Femur (tissue), 1 donor: ENCODE results near the gene SORCS2.

Experiments used
- DNase-seq: peaks from one replicate; pipeline ENCODE4 v3.0.0-alpha.2; 2017

SORCS2 gene

GRCh38 chr4:7422151-7422897 is 230.0 kb downstream of the SORCS2 start:
- peak; percentile 8 for DNase-seq

DNA sequence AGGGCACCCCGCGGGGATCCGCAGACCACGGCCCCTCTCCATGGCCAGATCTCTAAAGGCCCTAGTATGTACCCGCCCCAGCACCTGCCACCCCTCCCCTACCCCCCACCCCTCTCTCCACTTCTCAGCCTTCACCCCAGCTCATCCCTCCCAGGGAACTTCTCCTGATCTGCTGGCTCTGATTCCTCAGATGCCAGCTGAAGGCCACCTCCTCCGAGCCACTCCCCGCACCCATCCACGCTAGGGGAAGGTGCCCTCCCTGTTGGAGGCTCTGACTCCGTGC is 230.5 kb downstream of the SORCS2 start:
- peak; percentile 7 for DNase-seq

DNA sequence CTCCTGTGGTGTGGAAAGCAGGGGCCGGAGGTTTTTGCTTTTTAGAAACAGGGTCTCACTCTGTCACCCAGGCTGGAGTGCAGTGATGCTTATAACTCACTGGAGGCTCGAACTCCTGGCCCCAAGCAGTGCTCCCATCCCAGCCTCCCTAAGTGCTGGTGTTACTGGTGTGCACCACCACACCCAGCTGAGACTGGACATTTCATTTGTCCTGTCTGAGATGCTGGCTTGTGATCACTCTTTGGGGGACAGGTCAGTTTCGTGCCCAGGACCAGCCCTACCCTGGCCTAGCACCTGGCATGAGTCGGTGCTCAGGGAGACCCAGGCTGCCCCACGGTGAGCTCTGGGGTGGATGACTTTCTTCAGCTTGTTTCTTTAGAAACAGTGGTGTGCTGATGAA is 231.1 kb downstream of the SORCS2 start:
- DNase-seq, result no peak

GRCh38 chr4:7423801-7424552 is 231.6 kb downstream of the SORCS2 start:
- DNase-seq, result peak; percentile 68

DNA sequence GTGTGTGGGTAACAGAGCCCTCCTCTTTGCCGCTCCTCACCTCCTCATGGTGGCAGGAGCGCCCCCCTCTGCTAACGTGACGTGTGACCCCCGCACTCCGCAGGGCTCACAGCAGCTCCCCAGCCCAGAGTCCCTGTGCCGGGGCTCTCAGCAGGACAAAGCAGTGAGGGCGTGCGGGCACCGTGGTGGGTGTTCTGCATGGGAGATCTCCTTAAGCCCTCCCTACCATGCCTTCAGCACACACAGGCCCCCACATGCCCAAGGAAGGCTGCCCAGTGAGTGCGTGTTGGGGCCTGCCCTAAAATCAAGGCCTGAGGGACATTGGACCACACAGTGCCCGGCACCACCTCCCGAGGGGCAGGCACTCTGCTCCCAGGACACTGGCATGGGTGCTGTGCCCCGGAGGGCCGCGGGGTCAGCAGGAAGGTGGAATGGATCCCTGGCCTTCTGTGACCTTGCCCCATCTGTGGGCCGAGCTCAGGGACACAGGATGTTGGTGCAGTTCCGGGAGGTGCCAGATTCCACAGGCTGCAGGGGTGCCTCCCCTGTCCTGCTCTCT is 232.3 kb downstream of the SORCS2 start:
- no peak for DNase-seq

GRCh38 chr4:7425124-7425523 is 232.8 kb downstream of the SORCS2 start:
- DNase-seq, result peak; percentile 15

DNA sequence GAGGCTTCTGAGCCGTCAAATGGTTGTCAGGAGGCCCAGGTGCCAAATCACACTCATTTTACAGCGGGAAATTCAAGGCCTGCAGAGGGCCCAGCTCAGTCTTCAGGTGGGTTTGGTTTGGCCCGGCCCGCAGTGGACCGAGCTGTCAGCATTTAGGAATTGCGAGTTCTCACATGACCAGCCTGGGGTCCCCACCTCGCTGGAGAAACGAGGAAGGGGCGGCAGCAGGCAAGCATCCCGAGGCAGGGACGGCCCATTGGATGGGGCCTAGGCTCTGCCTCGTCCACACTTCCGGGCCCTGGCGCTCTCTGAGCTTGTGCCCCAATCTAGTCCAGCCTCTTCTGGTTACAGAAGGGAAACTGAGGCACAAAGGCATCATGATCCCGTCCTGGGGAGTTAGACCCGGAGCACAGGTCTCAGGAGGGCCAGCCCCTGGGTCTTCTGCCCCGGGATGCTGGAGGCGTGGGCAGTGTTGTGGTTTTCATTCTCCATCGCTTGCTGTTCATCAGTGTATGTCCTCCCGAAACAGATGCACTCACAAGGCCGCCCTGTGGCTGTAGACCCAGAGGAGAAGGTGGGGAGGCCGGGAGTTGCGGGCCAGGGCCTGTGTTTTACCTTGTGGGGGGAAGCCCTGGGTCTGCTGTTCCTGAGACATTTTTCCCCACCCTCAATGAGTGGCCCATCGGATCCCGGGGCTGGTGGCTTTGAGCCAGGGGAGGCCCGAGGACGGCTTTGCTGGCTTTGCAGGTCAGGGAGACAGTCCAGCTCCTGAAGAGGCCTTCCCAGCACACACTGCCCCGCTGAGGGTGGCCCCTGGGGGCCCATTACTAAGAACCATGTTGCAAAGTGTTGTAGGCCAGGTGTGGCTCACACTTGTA is 233.5 kb downstream of the SORCS2 start:
- peak; percentile 16 for DNase-seq

DNA sequence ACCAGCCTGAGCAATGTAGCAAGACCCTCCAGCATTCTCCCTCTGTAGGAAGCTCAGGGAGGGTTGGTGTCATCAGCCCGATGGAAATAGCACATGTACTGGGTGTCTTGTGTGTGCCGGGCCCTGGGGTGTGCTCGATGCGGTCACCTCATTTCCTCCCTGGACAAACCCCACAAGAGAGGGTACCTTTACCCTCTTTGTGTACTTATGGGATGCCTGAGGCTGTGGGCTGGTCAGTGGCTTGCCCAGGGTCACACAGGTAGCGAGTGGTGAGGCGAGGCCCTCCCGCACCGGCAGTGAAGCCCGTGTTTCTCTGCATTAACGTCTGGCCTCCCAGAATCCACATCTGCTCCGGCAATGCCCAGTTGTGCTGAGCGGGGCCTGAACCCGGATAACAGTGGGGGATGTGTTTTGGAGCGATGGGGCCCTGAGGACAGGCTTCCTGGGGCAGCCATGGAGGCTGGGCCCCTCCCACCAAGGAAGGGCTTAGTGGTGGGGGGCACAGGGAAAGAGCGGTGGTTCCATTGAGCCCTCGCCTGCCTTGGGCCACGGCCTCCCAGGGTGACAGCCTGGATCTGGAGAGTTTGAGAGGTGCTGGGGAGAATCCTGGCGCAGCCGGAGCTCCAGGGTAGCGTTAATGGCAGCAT is 234.3 kb downstream of the SORCS2 start:
- DNase-seq, result peak; percentile 4

DNA sequence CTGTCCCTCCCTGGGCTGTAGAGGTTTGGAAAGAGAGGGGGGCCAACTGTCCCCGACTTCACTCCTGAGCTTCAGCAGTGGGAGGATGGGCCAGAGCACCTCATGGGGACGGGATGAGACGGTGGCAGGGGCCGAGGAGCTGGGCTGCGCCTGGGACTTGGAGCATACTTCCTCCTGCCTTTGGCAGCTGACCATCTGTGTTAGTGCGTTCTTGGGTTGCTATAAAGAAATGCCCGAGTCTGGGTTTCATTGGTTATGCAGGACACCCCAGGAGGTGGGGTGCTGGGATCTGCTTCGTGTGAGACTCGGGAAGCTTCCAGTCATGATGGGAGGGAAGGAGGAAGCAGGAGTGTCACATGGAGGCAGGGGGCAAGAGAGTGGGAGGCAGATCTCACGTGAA is 235.0 kb downstream of the SORCS2 start:
- DNase-seq, result peak; percentile 32

DNA sequence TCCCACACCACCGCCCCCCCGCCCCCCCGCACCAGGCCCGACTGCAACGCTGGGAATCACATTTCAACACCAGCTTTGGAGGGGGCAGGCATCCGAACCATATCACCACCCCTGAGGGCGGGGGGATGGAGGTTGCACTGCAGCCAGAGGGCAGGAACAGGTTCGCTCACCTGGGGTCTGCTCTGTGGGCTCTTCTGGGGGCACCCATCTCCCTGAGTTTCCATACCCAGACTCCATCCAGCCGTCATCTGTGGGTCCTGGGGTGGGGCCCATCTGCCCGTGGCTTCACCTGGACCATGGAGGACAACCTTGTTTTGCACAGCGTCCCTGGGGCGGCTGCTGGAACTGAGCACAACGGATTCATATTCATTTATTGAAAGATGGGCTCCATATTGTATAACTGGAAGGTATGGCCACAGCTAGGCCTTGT is 235.5 kb downstream of the SORCS2 start:
- no peak for DNase-seq

- peak; percentile 18 for DNase-seq
Measured at GRCh38 chr4:7428261-7429068, 236.1 kb downstream of the SORCS2 start.

GRCh38 chr4:7429069-7429416 is 236.7 kb downstream of the SORCS2 start:
- DNase-seq, result peak; percentile 8

DNA sequence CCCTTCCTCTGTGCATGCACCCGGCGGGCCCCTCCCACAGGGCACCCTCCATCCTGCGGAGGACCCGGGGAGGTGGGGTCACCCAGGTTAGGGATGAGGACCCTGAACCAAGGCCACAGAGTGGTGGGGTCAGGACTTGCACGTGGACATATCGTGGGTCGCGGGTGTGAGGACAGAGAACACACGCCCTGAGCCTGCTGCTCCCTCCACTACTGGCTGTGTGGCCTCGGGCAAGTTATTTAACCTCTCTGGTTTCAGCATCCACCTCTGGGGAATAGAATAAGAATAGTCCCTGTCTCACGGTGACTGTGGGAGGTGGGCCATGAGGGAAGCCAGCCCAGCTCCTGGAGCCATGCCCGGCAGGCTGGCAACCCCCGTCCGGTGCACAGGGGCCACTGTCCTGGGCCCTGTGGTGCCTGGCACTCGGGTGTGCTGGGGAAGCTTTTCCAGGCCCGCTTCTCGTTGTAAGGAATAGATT is 237.3 kb downstream of the SORCS2 start:
- DNase-seq, result peak; percentile 13

- no peak for DNase-seq
Measured at GRCh38 chr4:7430368-7430964, 238.1 kb downstream of the SORCS2 start.

- DNase-seq, result no peak
Measured at GRCh38 chr4:7430965-7431695, 238.8 kb downstream of the SORCS2 start.

DNA sequence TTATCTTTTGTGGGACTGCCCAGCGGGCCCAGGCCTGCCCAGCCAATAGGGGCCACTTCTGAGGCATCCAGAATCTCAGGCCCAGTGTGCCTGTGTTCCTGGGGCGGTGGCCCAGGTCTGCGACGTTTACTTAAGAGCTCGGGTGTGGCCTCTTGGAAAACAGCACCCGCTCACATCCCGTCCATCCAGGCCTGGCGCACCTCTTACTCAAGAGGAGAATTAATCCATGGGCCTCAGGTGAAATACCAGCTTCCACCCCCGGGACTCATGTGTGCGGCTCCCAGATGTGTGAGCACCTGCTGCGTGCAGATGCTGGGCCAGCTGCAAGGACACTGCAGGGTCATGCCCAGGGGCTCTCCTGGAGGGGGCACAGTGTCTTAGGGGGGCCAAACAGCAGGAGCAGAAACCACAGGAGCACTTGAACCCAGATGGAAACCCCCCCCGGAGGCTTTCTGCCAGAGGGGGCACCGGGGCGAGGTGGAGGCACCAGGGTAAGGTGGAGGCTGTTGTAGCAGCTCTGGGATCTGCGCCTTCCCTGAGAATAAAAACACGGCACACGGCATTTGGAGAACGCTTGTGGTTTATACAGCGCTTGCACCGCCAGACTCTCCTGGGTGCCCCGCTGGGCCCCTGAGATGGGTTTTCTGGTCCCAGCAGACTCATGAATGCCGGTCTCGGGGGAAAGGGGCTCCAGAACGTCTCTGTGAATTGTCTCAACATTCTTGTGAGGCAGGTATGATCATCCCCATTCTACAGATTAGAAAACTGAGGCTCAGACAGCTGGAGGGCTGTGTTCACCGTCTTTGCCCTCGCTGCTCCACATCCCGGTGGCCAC is 239.6 kb downstream of the SORCS2 start:
- no peak for DNase-seq

- DNase-seq, result no peak
Measured at GRCh38 chr4:7432531-7433375, 240.4 kb downstream of the SORCS2 start.

- no peak for DNase-seq
Measured at GRCh38 chr4:7433376-7434140, 241.2 kb downstream of the SORCS2 start.
